ENCODE data around the gene NRXN3. TPM values are rescaled to one million over a fixed set of nuclear protein-coding genes. Genes with fewer than 3 reads are reported as not detected.

The NRXN3 gene
- polyA plus RNA-seq, 1 donor from 2014 or later: 110 TPM

GRCh38 chr14:78469947-78470346 is 299.8 kb downstream of the NRXN3 start:
- TF ChIP-seq TAF1 (IDR thresholded peaks at IDR 0.05; ENCODE audit: low read depth) (no peak), EP300 (conservative IDR thresholded peaks at IDR 0.05; ENCODE audit: poor library complexity, severe bottlenecking) (no peak), MXI1 (conservative IDR thresholded peaks at IDR 0.05; ENCODE audit: poor library complexity, severe bottlenecking) (no peak), EZH2 (IDR thresholded peaks at IDR 0.05; ENCODE audit: borderline replicate concordance, insufficient read depth, low read length, poor library complexity, severe bottlenecking) (no peak)
- TF ChIP-seq, protein P1, sequence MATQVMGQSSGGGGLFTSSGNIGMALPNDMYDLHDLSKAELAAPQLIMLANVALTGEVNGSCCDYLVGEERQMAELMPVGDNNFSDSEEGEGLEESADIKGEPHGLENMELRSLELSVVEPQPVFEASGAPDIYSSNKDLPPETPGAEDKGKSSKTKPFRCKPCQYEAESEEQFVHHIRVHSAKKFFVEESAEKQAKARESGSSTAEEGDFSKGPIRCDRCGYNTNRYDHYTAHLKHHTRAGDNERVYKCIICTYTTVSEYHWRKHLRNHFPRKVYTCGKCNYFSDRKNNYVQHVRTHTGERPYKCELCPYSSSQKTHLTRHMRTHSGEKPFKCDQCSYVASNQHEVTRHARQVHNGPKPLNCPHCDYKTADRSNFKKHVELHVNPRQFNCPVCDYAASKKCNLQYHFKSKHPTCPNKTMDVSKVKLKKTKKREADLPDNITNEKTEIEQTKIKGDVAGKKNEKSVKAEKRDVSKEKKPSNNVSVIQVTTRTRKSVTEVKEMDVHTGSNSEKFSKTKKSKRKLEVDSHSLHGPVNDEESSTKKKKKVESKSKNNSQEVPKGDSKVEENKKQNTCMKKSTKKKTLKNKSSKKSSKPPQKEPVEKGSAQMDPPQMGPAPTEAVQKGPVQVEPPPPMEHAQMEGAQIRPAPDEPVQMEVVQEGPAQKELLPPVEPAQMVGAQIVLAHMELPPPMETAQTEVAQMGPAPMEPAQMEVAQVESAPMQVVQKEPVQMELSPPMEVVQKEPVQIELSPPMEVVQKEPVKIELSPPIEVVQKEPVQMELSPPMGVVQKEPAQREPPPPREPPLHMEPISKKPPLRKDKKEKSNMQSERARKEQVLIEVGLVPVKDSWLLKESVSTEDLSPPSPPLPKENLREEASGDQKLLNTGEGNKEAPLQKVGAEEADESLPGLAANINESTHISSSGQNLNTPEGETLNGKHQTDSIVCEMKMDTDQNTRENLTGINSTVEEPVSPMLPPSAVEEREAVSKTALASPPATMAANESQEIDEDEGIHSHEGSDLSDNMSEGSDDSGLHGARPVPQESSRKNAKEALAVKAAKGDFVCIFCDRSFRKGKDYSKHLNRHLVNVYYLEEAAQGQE (IDR thresholded peaks at IDR 0.05; ENCODE audit: borderline replicate concordance): no peak
- no peak overlapping the region for H3K27ac ChIP-seq (ENCODE audit: low read length)

DNA sequence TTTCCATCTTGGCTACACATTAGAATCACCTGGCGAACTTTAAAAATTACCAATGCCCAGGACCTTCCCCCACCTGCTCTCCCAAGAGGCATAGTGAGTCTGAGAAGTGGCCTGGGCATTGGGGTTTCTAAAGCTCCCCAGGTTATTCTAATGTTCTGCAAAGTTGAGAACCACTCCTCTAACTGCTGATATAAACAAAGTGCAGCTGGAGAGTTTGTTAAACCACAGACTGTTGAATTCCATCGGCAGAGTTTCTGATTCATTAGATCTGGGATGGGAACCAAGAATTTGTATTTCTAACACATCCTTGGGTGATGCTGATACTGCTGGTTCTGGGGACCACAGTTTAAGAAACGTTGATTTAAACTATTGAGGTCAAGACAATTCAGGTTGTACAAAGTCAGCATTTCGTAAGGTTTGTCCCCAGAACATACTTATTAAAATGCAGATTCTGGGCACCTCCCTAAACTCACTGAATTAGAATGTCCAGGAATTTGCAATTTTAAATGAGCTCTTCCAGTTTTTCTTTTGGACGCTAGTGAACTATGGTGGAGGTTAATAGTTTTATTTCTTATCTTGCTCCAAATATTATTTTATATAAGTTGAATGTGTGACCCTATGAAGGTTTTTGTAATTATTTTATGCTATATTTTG is 309.1 kb downstream of the NRXN3 start:
- no peak overlapping the region for H3K4me3 ChIP-seq (ENCODE audit: low read length)
- H3K9ac ChIP-seq (ENCODE audit: low read length): no peak overlapping the region
- no peak overlapping the region for H3K27ac ChIP-seq (ENCODE audit: low read length)
- no peaks in the 10 kb centered on the region for H3K9me2 ChIP-seq (ENCODE audit: insufficient read depth, low read length)
- H3K9me3 ChIP-seq (ENCODE audit: low read length): no peaks in the 10 kb centered on the region
- no peaks in the 10 kb centered on the region for H4K20me1 ChIP-seq (ENCODE audit: insufficient read depth)
- H3K27me3 ChIP-seq (ENCODE audit: insufficient read depth, low read depth, low read length): no peaks in the 10 kb centered on the region
- no peak overlapping the region for H2AFZ ChIP-seq (ENCODE audit: low read depth, low read length)
- no peaks in the 10 kb centered on the region for H3F3A ChIP-seq (ENCODE audit: insufficient read depth, low read length, poor library complexity, severe bottlenecking)
- no peaks in the 10 kb centered on the region for H3K79me2 ChIP-seq (replicated peaks; ENCODE audit: insufficient read depth, low read length)
- H3K36me3 ChIP-seq (ENCODE audit: insufficient read depth, low read length): no peaks in the 10 kb centered on the region
- TF ChIP-seq EP300 (conservative IDR thresholded peaks at IDR 0.05; ENCODE audit: poor library complexity, severe bottlenecking): no peak
- no peak for TF ChIP-seq TAF1 (IDR thresholded peaks at IDR 0.05; ENCODE audit: low read depth)
- TF ChIP-seq, protein P1 (IDR thresholded peaks at IDR 0.05; ENCODE audit: borderline replicate concordance): no peak
- no peak for TF ChIP-seq CTCF (IDR thresholded peaks at IDR 0.05; ENCODE audit: poor library complexity, severe bottlenecking)
- no peak for TF ChIP-seq RAD21 (conservative IDR thresholded peaks at IDR 0.05)
- TF ChIP-seq EZH2 (IDR thresholded peaks at IDR 0.05; ENCODE audit: borderline replicate concordance, insufficient read depth, low read length, poor library complexity, severe bottlenecking): no peak
- TF ChIP-seq SMC3 (conservative IDR thresholded peaks at IDR 0.05; ENCODE audit: poor library complexity): no peak
- TF ChIP-seq POLR2AphosphoS5 (IDR thresholded peaks at IDR 0.05): no peak
- TF ChIP-seq MXI1 (conservative IDR thresholded peaks at IDR 0.05; ENCODE audit: poor library complexity, severe bottlenecking): no peak
- no peak overlapping the region for H3K4me2 ChIP-seq (ENCODE audit: low read length)

More at GRCh38 chr14:78469947-78470346, 299.8 kb downstream of the NRXN3 start:
- Histone ChIP-seq H3K4me3 (ENCODE audit: low read length) (no peak overlapping the region), H3K27me3 (ENCODE audit: insufficient read depth, low read depth, low read length) (no peaks in the 10 kb centered on the region), H3K9me2 (ENCODE audit: insufficient read depth, low read length) (no peaks in the 10 kb centered on the region), H3K79me2 (replicated peaks; ENCODE audit: insufficient read depth, low read length) (no peaks in the 10 kb centered on the region), H3K9ac (ENCODE audit: low read length) (no peak overlapping the region), H3F3A (ENCODE audit: insufficient read depth, low read length, poor library complexity, severe bottlenecking) (no peaks in the 10 kb centered on the region), H2AFZ (ENCODE audit: low read depth, low read length) (no peak overlapping the region), H3K4me2 (ENCODE audit: low read length) (no peak overlapping the region), H3K9me3 (ENCODE audit: low read length) (no peaks in the 10 kb centered on the region), H3K36me3 (ENCODE audit: insufficient read depth, low read length) (no peaks in the 10 kb centered on the region), H4K20me1 (ENCODE audit: insufficient read depth) (no peaks in the 10 kb centered on the region)
